H1 (cell line): ENCODE measurements around the gene MCL1. TPM values are rescaled to one million over a fixed set of nuclear protein-coding genes. Genes with fewer than 3 reads are reported as not detected.

Source experiments
- ASH2L ChIP-seq: fragments of 200-600, 300-600 bp; sonication (generic); IDR thresholded peaks from one replicate; pipeline ENCODE4 v1.7.1; 2017; ENCODE audit warnings: low read length
- CHD7 ChIP-seq: fragments of 300-600 bp; sonication (generic); IDR thresholded peaks from 2 replicates; pipeline ENCODE4 v1.7.1; 2012; ENCODE audit warnings: low read length, moderate library complexity, mild to moderate bottlenecking, inconsistent platforms; ENCODE audit not compliant: insufficient replicate concordance
- EGR1 ChIP-seq: IDR thresholded peaks from 2 replicates; pipeline ENCODE4 v1.6.1; 2011; ENCODE audit warnings: low read depth, low read length, borderline replicate concordance
- FOSL1 ChIP-seq: IDR thresholded peaks from 2 replicates; pipeline ENCODE4 v1.6.1; 2011; ENCODE audit warnings: mild to moderate bottlenecking, low read depth, low read length, moderate library complexity; ENCODE audit not compliant: insufficient read depth
- GABPA ChIP-seq: IDR thresholded peaks from 2 replicates; pipeline ENCODE4 v1.6.1; 2011; ENCODE audit warnings: mild to moderate bottlenecking, low read length, moderate library complexity, borderline replicate concordance; ENCODE audit not compliant: insufficient read depth
- PHF8 ChIP-seq: fragments of 200-600 bp; sonication (generic); conservative IDR thresholded peaks from 2 replicates; pipeline ENCODE4 v1.7.1; 2012; ENCODE audit warnings: low read depth, mild to moderate bottlenecking, inconsistent platforms, low read length, moderate library complexity
- POLR2A ChIP-seq, 2 experiments: IDR thresholded peaks; 1 replicate in 1 of 2; 2 replicates in 1 of 2; pipeline ENCODE4 v1.6.1; 2011; ENCODE audit warnings: low read depth in 2 of 2, low read length in 2 of 2, mild to moderate bottlenecking in 2 of 2; ENCODE audit errors: control extremely low read depth in 1 of 2
- SIN3A ChIP-seq, 2 experiments: IDR thresholded peaks in 1 of 2; conservative IDR thresholded peaks in 1 of 2; 2 replicates each; pipeline ENCODE4 v1.6.1; 2011 to 2012; ENCODE audit warnings: low read length in 2 of 2, improper control_type of control experiment in 1 of 2, low read depth in 1 of 2, mild to moderate bottlenecking in 1 of 2
- SUZ12 ChIP-seq: fragments of 200-600 bp; sonication (generic); IDR thresholded peaks from 2 replicates; pipeline ENCODE4 v1.6.1; 2012; ENCODE audit warnings: mild to moderate bottlenecking, inconsistent platforms, low read length, moderate library complexity, mixed read lengths
- polyA plus RNA-seq, 7 experiments: library from polyadenylated mRNA; depleted of rRNA in 3 of 7; stranded (reverse) in 5 of 7; unstranded in 2 of 7; fragments of >200 nt in 5 of 7; fragments of 200-250 nt in 2 of 7; gene quantifications; 1 replicate in 5 of 7; 2 replicates in 1 of 7; 4 replicates in 1 of 7; pipeline versions ENCODE4 v1.2.1 to v1.2.3, GENCODE V29; 2011 to 2013; ENCODE audit warnings: missing spikeins in 2 of 7, mixed read lengths in 2 of 7
- total RNA-seq: library from RNA; stranded (reverse); fragmentation: NEBNext Ultra II Directional; extraction: Animal tissue kit (Norgen Biotek cat#: 25700); gene quantifications from 2 replicates; pipeline ENCODE4 v1.2.1, GENCODE V29; 2021

Gene MCL1
- total and polyA plus RNA-seq, 2 of the 8 experiments (the other 6 are each of a cell fraction or from before 2014, with no cell fraction given), result 61.1 to 218 TPM

GRCh38 chr1:150567717-150568593 is 11.5 kb downstream of the MCL1 start (continued):
- TF ChIP-seq GABPA, result no peak
- no peak for TF ChIP-seq SUZ12
- TF ChIP-seq ASH2L, result peak; percentile 99
- TF ChIP-seq CHD7, result no peak
- 0 out of 2 replicates have a peak, but pooled peaks have one; percentile 43 for TF ChIP-seq EGR1
- TF ChIP-seq FOSL1, result no peak
- TF ChIP-seq PHF8, result no peak
- peak; percentile 92 to 93; a peak in 2 of 4 replicates for TF ChIP-seq SIN3A (conservative IDR thresholded peaks at IDR 0.05 in 1 of 2, IDR thresholded peaks at IDR 0.05 in 1 of 2; ENCODE audit: low read depth in 1 of 2, low read length in 2 of 2)
- TF ChIP-seq POLR2A (IDR thresholded peaks at IDR 0.05; ENCODE audit: control extremely low read depth in 1 of 2, low read depth in 2 of 2, low read length in 2 of 2), result peak; percentile 33 to 86; a peak in 2 of 3 replicates
